Measurements from ENCODE around the gene GRM7. TPM values are rescaled to one million over a fixed set of nuclear protein-coding genes. Genes with fewer than 3 reads are reported as not detected.

GRM7 gene
- total and polyA plus RNA-seq, 2 of the 4 experiments (the other 2 are of a cell fraction) = not detected

GRCh38 chr3:7437231-7437630 is 576.3 kb downstream of the GRM7 start:
- Histone ChIP-seq H2BK120ac (ENCODE audit: low read depth, low read length) (no peak overlapping the region), H3K79me1 (ENCODE audit: low read depth in 1 of 2, low read length in 2 of 2) (no peaks in the 10 kb centered on the region), H3K4me1 (ENCODE audit: control insufficient read depth, insufficient read depth, low read length) (no peaks in the 10 kb centered on the region), H3K4me3 (ENCODE audit: insufficient read depth, low read depth, low read length) (no peak overlapping the region), H2AFZ (replicated peaks; ENCODE audit: low read length, poor library complexity) (no peak overlapping the region), H3K27ac (ENCODE audit: insufficient read depth, low read length) (no peak overlapping the region), H3K14ac (replicated peaks; ENCODE audit: low read depth, low read length) (no peak overlapping the region), H3K18ac (ENCODE audit: low read depth, low read length) (no peak overlapping the region), H3K4me2 (ENCODE audit: low read depth, low read length) (no peak overlapping the region), H2BK15ac (ENCODE audit: low read depth, low read length) (no peak overlapping the region), H2AK9ac (replicated peaks; ENCODE audit: low read depth, low read length, poor library complexity) (no peak overlapping the region), H4K8ac (ENCODE audit: low read depth in 2 of 2, low read length in 2 of 2) (no peak overlapping the region), H2BK20ac (ENCODE audit: low read depth, low read length) (no peak overlapping the region), H3K56ac (ENCODE audit: extremely low read depth, insufficient read depth, low read length) (no peak overlapping the region), H4K91ac (ENCODE audit: insufficient read depth, low read depth, low read length) (no peak overlapping the region), H2AK5ac (ENCODE audit: low read depth, low read length) (no peak overlapping the region), H3K27me3 (ENCODE audit: control insufficient read depth, insufficient read depth, low read length) (no peaks in the 10 kb centered on the region), H3K4ac (ENCODE audit: low read depth, low read length) (no peak overlapping the region), H3K9me1 (ENCODE audit: insufficient read depth, low read length) (no peaks in the 10 kb centered on the region), H3K23ac (ENCODE audit: low read depth, low read length) (no peak overlapping the region), H4K20me1 (ENCODE audit: insufficient read depth, low read length) (no peaks in the 10 kb centered on the region), H4K5ac (ENCODE audit: low read depth, low read length) (no peak overlapping the region), H3K36me3 (ENCODE audit: control insufficient read depth, insufficient read depth, low read length) (no peaks in the 10 kb centered on the region), H3K9me3 (ENCODE audit: control insufficient read depth, insufficient read depth, low read length) (peaks cover 15% of the 10 kb centered on the region), H3K9ac (ENCODE audit: low read depth, low read length) (no peak overlapping the region), H2BK5ac (ENCODE audit: low read depth, low read length, poor library complexity, severe bottlenecking) (no peak overlapping the region)
- WGBS, 2 experiments (ENCODE audit: extremely low coverage in 2 of 2, insufficient read length in 1 of 2) = no CpG with 5 or more reads among the region's 1 CpG
- ChIA-PET POLR2A (ENCODE audit: unreplicated experiment) (no interaction called here), CTCF (no interaction called here)
- in situ Hi-C loops (cut with MboI; ENCODE audit: low sequenced_read_pairs) (no loop called here), intact Hi-C loops (cut with micrococcal nuclease) (no loop called here), dilution Hi-C loops (cut with HindIII; ENCODE audit: low sequenced_read_pairs, unreplicated experiment) (no loop called here)
- TF ChIP-seq MXI1 (IDR thresholded peaks at IDR 0.05; ENCODE audit: borderline replicate concordance, low read depth, low read length) = no peak
- TF ChIP-seq MAZ (IDR thresholded peaks at IDR 0.05; ENCODE audit: borderline replicate concordance, low read depth, low read length) = no peak
- TF ChIP-seq POLR2A (IDR thresholded peaks at IDR 0.05; ENCODE audit: low read depth, low read length) = no peak
- TF ChIP-seq BHLHE40 (IDR thresholded peaks at IDR 0.05; ENCODE audit: low read depth, low read length) = no peak
- TF ChIP-seq CEBPB (IDR thresholded peaks at IDR 0.05; ENCODE audit: low read depth, low read length) = no peak
- no peak for TF ChIP-seq USF2 (IDR thresholded peaks at IDR 0.05; ENCODE audit: low read depth, low read length)
- TF ChIP-seq RFX5 (IDR thresholded peaks at IDR 0.05; ENCODE audit: low read depth, low read length) = no peak
- no peak for TF ChIP-seq CHD1 (IDR thresholded peaks at IDR 0.05; ENCODE audit: low read depth, low read length)
- TF ChIP-seq RAD21 (IDR thresholded peaks at IDR 0.05; ENCODE audit: low read length) = no peak
- TF ChIP-seq NFE2L2 (IDR thresholded peaks at IDR 0.05; ENCODE audit: low read depth, low read length) = no peak
- TF ChIP-seq MAFK (IDR thresholded peaks at IDR 0.05; ENCODE audit: low read depth, low read length) = no peak
- DNase-seq (no peak), ATAC-seq (ENCODE audit: low read depth) (no peak)
- BruUV-seq (replicated peaks) = no TSS peak

All from IMR-90 (cell line).